IMR-90 (cell line): ENCODE data around the gene ZNF384. TPM values are rescaled to one million over a fixed set of nuclear protein-coding genes. Genes with fewer than 3 reads are reported as not detected.

ENCODE experiments used
- ATAC-seq: fragments of 200-7000 bp; cut with Tn5 transposase; 2 replicates; pipeline ENCODE4 v1.9.1; 2020; ENCODE audit warnings: low read depth, mild to moderate bottlenecking, moderate library complexity
- BruUV-seq: library from RNA; stranded (reverse); fragments of 400-500 nt; replicated peaks from 2 replicates; lab custom pipeline; 2021; lab: Mats Ljungman, UMichigan
- CTCF ChIA-PET: fragments of 300-600 bp; formaldehyde crosslinking; extraction: SDS; loops from one replicate; lab custom pipeline; 2021; ENCODE audit warnings: antibody characterized with exemption; lab: Yijun Ruan, JAX
- POLR2A ChIA-PET: fragments of 300-600 bp; sonication (Branson Sonifier 250); formaldehyde crosslinking; loops from one replicate; lab custom pipeline; 2022; ENCODE audit warnings: antibody characterized with exemption; ENCODE audit not compliant: unreplicated experiment; lab: Charles Lee
- DNase-seq: peaks from one replicate; pipeline ENCODE4 v3.0.0; 2013
- H2AFZ ChIP-seq: replicated peaks from 2 replicates; pipeline ENCODE3; 2013; ENCODE audit warnings: low read length, mild to moderate bottlenecking; ENCODE audit not compliant: poor library complexity
- H2AK5ac ChIP-seq: 2 replicates; pipeline ENCODE4 v1.6.1; 2013; ENCODE audit warnings: low read depth, low read length, inconsistent platforms
- H2AK9ac ChIP-seq: replicated peaks from 2 replicates; pipeline ENCODE3; 2013; ENCODE audit warnings: mild to moderate bottlenecking, low read depth, low read length, moderate library complexity; ENCODE audit not compliant: poor library complexity
- H2BK120ac ChIP-seq: 2 replicates; pipeline ENCODE4 v1.6.1; 2013; ENCODE audit warnings: low read depth, low read length, inconsistent platforms
- H2BK15ac ChIP-seq: 3 replicates; pipeline ENCODE4 v1.6.1; 2013; ENCODE audit warnings: low read depth, low read length, inconsistent platforms
- H2BK20ac ChIP-seq: 2 replicates; pipeline ENCODE4 v1.6.1; 2013; ENCODE audit warnings: low read depth, mild to moderate bottlenecking, inconsistent platforms, low read length, moderate library complexity
- H2BK5ac ChIP-seq: 2 replicates; pipeline ENCODE4 v1.6.1; 2013; ENCODE audit warnings: mild to moderate bottlenecking, low read depth, low read length, inconsistent platforms; ENCODE audit not compliant: poor library complexity, severe bottlenecking
- H3K14ac ChIP-seq: replicated peaks from 2 replicates; pipeline ENCODE4 v1.6.1; 2013; ENCODE audit warnings: low read depth, low read length, inconsistent platforms
- H3K18ac ChIP-seq: 2 replicates; pipeline ENCODE4 v1.6.1; 2013; ENCODE audit warnings: low read depth, low read length, control low read depth
- H3K23ac ChIP-seq: 2 replicates; pipeline ENCODE4 v1.6.1; 2013; ENCODE audit warnings: low read depth, low read length, inconsistent platforms
- H3K27ac ChIP-seq: 2 replicates; pipeline ENCODE4 v1.5.1; 2013; ENCODE audit warnings: mild to moderate bottlenecking, control low read depth, low read length; ENCODE audit not compliant: insufficient read depth
- H3K27me3 ChIP-seq: 2 replicates; pipeline ENCODE4 v1.6.1; 2013; ENCODE audit warnings: low read length; ENCODE audit not compliant: control insufficient read depth, insufficient read depth
- H3K36me3 ChIP-seq: 2 replicates; pipeline ENCODE4 v1.6.1; 2013; ENCODE audit warnings: low read length, mixed read lengths; ENCODE audit not compliant: control insufficient read depth, insufficient read depth
- H3K4ac ChIP-seq: 2 replicates; pipeline ENCODE4 v1.6.1; 2013; ENCODE audit warnings: low read depth, low read length, inconsistent platforms
- H3K4me1 ChIP-seq: 2 replicates; pipeline ENCODE4 v1.6.1; 2013; ENCODE audit warnings: low read length, mixed read lengths; ENCODE audit not compliant: control insufficient read depth, insufficient read depth
- H3K4me2 ChIP-seq: 2 replicates; pipeline ENCODE4 v1.6.1; 2013; ENCODE audit warnings: low read depth, mild to moderate bottlenecking, control low read depth, low read length, moderate library complexity
- H3K4me3 ChIP-seq: 2 replicates; pipeline ENCODE4 v1.5.1; 2013; ENCODE audit warnings: low read depth, mild to moderate bottlenecking, control low read depth, low read length, moderate library complexity; ENCODE audit not compliant: insufficient read depth
- H3K56ac ChIP-seq: 2 replicates; pipeline ENCODE4 v1.6.1; 2013; ENCODE audit warnings: low read length, inconsistent platforms; ENCODE audit not compliant: insufficient read depth; ENCODE audit errors: extremely low read depth
- H3K79me1 ChIP-seq, 2 experiments: 2 replicates each; pipeline ENCODE4 v1.6.1; 2013; ENCODE audit warnings: low read length in 2 of 2, inconsistent platforms in 1 of 2, low read depth in 1 of 2
- H3K9ac ChIP-seq: 2 replicates; pipeline ENCODE4 v1.6.1; 2013; ENCODE audit warnings: low read depth, low read length, control low read depth
- H3K9me1 ChIP-seq: 2 replicates; pipeline ENCODE4 v1.6.1; 2013; ENCODE audit warnings: low read length, inconsistent platforms; ENCODE audit not compliant: insufficient read depth
- H3K9me3 ChIP-seq: 2 replicates; pipeline ENCODE4 v1.6.1; 2013; ENCODE audit warnings: low read length; ENCODE audit not compliant: control insufficient read depth, insufficient read depth
- H4K20me1 ChIP-seq: 2 replicates; pipeline ENCODE4 v1.6.1; 2013; ENCODE audit warnings: low read length, inconsistent platforms; ENCODE audit not compliant: insufficient read depth
- H4K5ac ChIP-seq: 2 replicates; pipeline ENCODE4 v1.6.1; 2013; ENCODE audit warnings: mild to moderate bottlenecking, low read depth, low read length, control low read depth
- H4K8ac ChIP-seq, 2 experiments: 2 replicates each; pipeline ENCODE4 v1.6.1; 2013; ENCODE audit warnings: low read depth in 2 of 2, low read length in 2 of 2, control low read depth in 1 of 2, inconsistent platforms in 1 of 2
- H4K91ac ChIP-seq: 2 replicates; pipeline ENCODE4 v1.6.1; 2013; ENCODE audit warnings: low read depth, low read length, inconsistent platforms; ENCODE audit not compliant: insufficient read depth
- MAZ ChIP-seq: IDR thresholded peaks from 2 replicates; pipeline ENCODE4 v1.6.1; 2012; ENCODE audit warnings: low read depth, mild to moderate bottlenecking, low read length, improper control_type of control experiment, moderate library complexity, borderline replicate concordance
- WGBS, 2 experiments: methylation state at CpG; one replicate each; pipeline versions ENCODE4 v1.1.5 to v1.1.7; 2013; ENCODE audit warnings: missing lambda C conversion rate in 2 of 2; ENCODE audit not compliant: insufficient read length in 1 of 2; ENCODE audit errors: extremely low coverage in 2 of 2; 5-methylcytosine and 5-hydroxymethylcytosine counted together
- dilution Hi-C: fragments of 300-500 bp; cut with HindIII; formaldehyde crosslinking; loops from one replicate; pipeline ENCODE4 v1.14.3; 2018; ENCODE audit warnings: low sequenced_read_pairs; ENCODE audit not compliant: unreplicated experiment
- in situ Hi-C: fragments of 300-500 bp; cut with MboI; formaldehyde crosslinking; loops from 3 replicates; pipeline ENCODE4 v1.14.3; 2019; ENCODE audit warnings: low sequenced_read_pairs, inconsistent platforms, mixed read lengths
- intact Hi-C: fragments of 100-400 bp; cut with micrococcal nuclease; formaldehyde crosslinking; loops from 2 replicates; pipeline ENCODE4 v1.10.0; 2022
- polyA plus RNA-seq, 3 experiments: library from polyadenylated mRNA; depleted of rRNA; stranded (reverse); fragments of >200 nt; gene quantifications; 2 replicates each; pipeline ENCODE4 v1.2.3, GENCODE V29; 2012; ENCODE audit warnings: low replicate concordance in 1 of 3
- total RNA-seq: library from RNA; depleted of rRNA; stranded (reverse); fragments of >200 nt; gene quantifications from 2 replicates; pipeline ENCODE4 v1.2.3, GENCODE V29; 2012

ZNF384 gene
- total and polyA plus RNA-seq, 2 of the 4 experiments (the other 2 are of a cell fraction): 16.3 to 55.6 TPM

DNA sequence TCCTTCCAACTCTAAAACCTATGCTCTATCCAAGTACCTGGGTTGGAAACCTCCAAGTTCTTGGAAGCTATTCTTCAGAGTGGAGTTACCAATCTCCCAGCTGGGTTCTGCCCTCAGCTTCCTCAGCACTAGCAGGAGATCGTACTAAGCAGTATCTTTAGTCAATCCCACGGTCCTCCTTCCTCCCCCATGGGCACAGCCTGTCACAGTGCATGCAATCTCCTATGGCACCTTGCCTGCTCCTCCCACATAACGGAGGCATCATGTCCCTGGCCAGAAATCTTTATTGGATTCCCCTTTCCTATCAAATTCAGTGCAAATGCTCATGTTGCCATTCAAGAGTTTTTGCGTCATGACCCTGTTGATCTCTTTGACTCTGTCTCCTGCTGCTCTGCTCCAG is 48.0 kb downstream of the ZNF384 start:
- 45% methylated on average over 4 of the region's 4 CpGs; no CpG with 5 or more reads in 1 of the 2 experiments for WGBS, 2 experiments
- in situ Hi-C loops: no loop called here
- no peak overlapping the region for H3K4ac ChIP-seq
- no peak overlapping the region for H3K56ac ChIP-seq
- no peak overlapping the region for H3K4me2 ChIP-seq
- H4K5ac ChIP-seq: no peak overlapping the region
- H3K36me3 ChIP-seq: no peaks in the 10 kb centered on the region
- no peak overlapping the region for H2AK5ac ChIP-seq
- CTCF ChIA-PET: no interaction called here
- no peak overlapping the region for H3K18ac ChIP-seq
- no peak overlapping the region for H3K9ac ChIP-seq
- no peak overlapping the region for H3K27ac ChIP-seq
- intact Hi-C loops: no loop called here
- H4K20me1 ChIP-seq: no peaks in the 10 kb centered on the region
- no peak overlapping the region for H2AFZ ChIP-seq
- H2AK9ac ChIP-seq: no peak overlapping the region
- H4K8ac ChIP-seq: no peak overlapping the region
- no peak for TF ChIP-seq MAZ
- no peak overlapping the region for H2BK5ac ChIP-seq
- H3K27me3 ChIP-seq: peaks cover 25% of the 10 kb centered on the region
- H3K23ac ChIP-seq: no peak overlapping the region
- no peak overlapping the region for H4K91ac ChIP-seq
- no peak overlapping the region for H3K14ac ChIP-seq
- BruUV-seq: no TSS peak
- dilution Hi-C loops: no loop called here
- no peak overlapping the region for H2BK120ac ChIP-seq
- no peaks in the 10 kb centered on the region for H3K79me1 ChIP-seq
- H3K4me1 ChIP-seq: no peaks in the 10 kb centered on the region
- H2BK15ac ChIP-seq: no peak overlapping the region
- H2BK20ac ChIP-seq: no peak overlapping the region
- ATAC-seq (no peak), DNase-seq (no peak)
- POLR2A ChIA-PET: no interaction called here
- H3K4me3 ChIP-seq: no peak overlapping the region
- H3K9me1 ChIP-seq: no peaks in the 10 kb centered on the region
- H3K9me3 ChIP-seq: peaks cover 19% of the 10 kb centered on the region
